Stomach (tissue), 9 donors: ENCODE data around the gene DPH6. TPM values are rescaled to one million over a fixed set of nuclear protein-coding genes. Genes with fewer than 3 reads are reported as not detected.

Experiments used
- DNase-seq, 2 donors: peaks; one replicate each; pipeline versions ENCODE4 v3.0.0 to v3.0.0-alpha.2; 2013 to 2019
- H3K27ac ChIP-seq, 5 donors: fragments of 200-600 bp in 4 of 5; sonication (generic) in 4 of 5; one replicate each; pipeline ENCODE4 v1.5.1; 2013 to 2019; ENCODE audit warnings: mild to moderate bottlenecking in 1 of 5, moderate library complexity in 1 of 5
- H3K27me3 ChIP-seq, 3 donors: fragments of 200-600 bp; sonication (generic); one replicate each; pipeline ENCODE4 v1.5.1; 2017 to 2019; ENCODE audit warnings: mixed run types in 1 of 3
- H3K36me3 ChIP-seq, 4 donors: fragments of 200-600 bp; sonication (generic); 1 replicate in 3 of 4; 2 replicates in 1 of 4; pipeline ENCODE4 v1.5.1; 2016 to 2019
- H3K4me1 ChIP-seq, 4 donors: fragments of 200-600 bp; sonication (generic); one replicate each; pipeline ENCODE4 v1.5.1; 2016 to 2019
- H3K4me3 ChIP-seq, 4 donors: fragments of 200-600 bp; sonication (generic) in 3 of 4; one replicate each; pipeline ENCODE4 v1.5.1; 2016 to 2019; ENCODE audit warnings: mild to moderate bottlenecking in 1 of 4
- H3K9me3 ChIP-seq, 4 donors: fragments of 200-600 bp; sonication (generic); one replicate each; pipeline ENCODE4 v1.5.1; 2016 to 2019
- EP300 ChIP-seq: sonication (generic); formaldehyde crosslinking; IDR thresholded peaks from one replicate; pipeline ENCODE4 v1.6.1; 2017; ENCODE audit warnings: antibody characterized with exemption
- POLR2A ChIP-seq, 4 donors: fragments of 450-650 bp; IDR thresholded peaks; one replicate each; pipeline ENCODE4 v1.6.1; 2016; ENCODE audit warnings: antibody characterized with exemption in 4 of 4, control low read depth in 2 of 4, mild to moderate bottlenecking in 1 of 4, moderate library complexity in 1 of 4
- POLR2AphosphoS5 ChIP-seq, 3 donors: sonication (generic); formaldehyde crosslinking; IDR thresholded peaks; one replicate each; pipeline ENCODE4 v1.6.1; 2016; ENCODE audit warnings: antibody characterized with exemption in 3 of 3
- WGBS, 5 donors: extraction: QIAGEN DNeasy Blood & Tissue Kit in 3 of 5; methylation state at CpG; one replicate each; pipeline versions ENCODE4 v1.1.5 to v1.1.7; 2013 to 2018; 5-methylcytosine and 5-hydroxymethylcytosine counted together
- intact Hi-C: fragments of 100-400 bp; cut with DNase I; formaldehyde crosslinking; loops from one replicate; pipeline ENCODE4 v1.15.1; 2023; ENCODE audit warnings: low total_unique reads
- polyA plus RNA-seq, 3 donors: library from polyadenylated mRNA; stranded (reverse); fragments of 200-250 nt; gene quantifications; one replicate each; pipeline ENCODE4 v1.2.3, GENCODE V29; 2013
- total RNA-seq, 5 donors: library from RNA; depleted of rRNA; stranded (reverse); fragments of >200 nt; gene quantifications; one replicate each; pipeline versions ENCODE4 v1.1.0 to v1.2.3, GENCODE V29; 2014 to 2016
- TF ChIP-seq, protein P1 (sequence below), 7 experiments: fragments of 450-650 bp in 4 of 7; fragments of 200-600 bp in 3 of 7; sonication (generic) in 3 of 7; IDR thresholded peaks; one replicate each; pipeline ENCODE4 v1.5.1; 2016 to 2019; ENCODE audit warnings: antibody characterized with exemption in 7 of 7, control low read depth in 2 of 7, mild to moderate bottlenecking in 1 of 7
- donor health status: healthy with polysubstance abuse.
- donor health status: Bipolar disorder and iron deficiency.
- donor health status: healthy.

Gene DPH6
- total and polyA plus RNA-seq, 8 donors: 6.1 to 52.3 (median 17.7) TPM

DNA sequence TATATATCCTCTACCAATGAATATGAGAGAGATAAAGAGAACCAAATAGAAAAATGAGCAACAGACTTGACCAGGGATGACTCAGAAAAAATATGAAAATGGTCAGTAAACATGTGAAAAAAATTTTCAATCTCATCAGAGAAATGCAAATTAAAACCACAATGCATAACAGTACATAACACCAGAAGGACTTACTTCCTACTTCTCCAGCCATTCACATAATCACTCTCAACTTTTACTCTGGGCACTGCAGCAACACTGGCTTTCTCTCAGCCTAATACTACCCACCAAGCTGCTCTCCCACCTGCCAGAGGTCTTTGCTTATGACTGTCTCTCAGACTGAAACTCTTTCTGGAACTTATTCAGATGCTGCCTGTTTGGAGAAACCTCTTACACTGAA, 49.4 kb downstream of the DPH6 start:
- Histone ChIP-seq H3K4me3 (no peak overlapping the region), H3K9me3 (no peaks in the 10 kb centered on the region), H3K4me1 (peaks cover 0 to 13% (median 5%) of the 10 kb centered on the region in 4 donors), H3K27ac (no peak overlapping the region), H3K27me3 (no peaks in the 10 kb centered on the region), H3K36me3 (no peaks in the 10 kb centered on the region)
- intact Hi-C loops: no loop called here
- TF ChIP-seq POLR2A (IDR thresholded peaks at IDR 0.05) (no peak), EP300 (no peak)
- TF ChIP-seq, protein P1, sequence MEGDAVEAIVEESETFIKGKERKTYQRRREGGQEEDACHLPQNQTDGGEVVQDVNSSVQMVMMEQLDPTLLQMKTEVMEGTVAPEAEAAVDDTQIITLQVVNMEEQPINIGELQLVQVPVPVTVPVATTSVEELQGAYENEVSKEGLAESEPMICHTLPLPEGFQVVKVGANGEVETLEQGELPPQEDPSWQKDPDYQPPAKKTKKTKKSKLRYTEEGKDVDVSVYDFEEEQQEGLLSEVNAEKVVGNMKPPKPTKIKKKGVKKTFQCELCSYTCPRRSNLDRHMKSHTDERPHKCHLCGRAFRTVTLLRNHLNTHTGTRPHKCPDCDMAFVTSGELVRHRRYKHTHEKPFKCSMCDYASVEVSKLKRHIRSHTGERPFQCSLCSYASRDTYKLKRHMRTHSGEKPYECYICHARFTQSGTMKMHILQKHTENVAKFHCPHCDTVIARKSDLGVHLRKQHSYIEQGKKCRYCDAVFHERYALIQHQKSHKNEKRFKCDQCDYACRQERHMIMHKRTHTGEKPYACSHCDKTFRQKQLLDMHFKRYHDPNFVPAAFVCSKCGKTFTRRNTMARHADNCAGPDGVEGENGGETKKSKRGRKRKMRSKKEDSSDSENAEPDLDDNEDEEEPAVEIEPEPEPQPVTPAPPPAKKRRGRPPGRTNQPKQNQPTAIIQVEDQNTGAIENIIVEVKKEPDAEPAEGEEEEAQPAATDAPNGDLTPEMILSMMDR (IDR thresholded peaks at IDR 0.05): no peak
- no peak for DNase-seq

DNA sequence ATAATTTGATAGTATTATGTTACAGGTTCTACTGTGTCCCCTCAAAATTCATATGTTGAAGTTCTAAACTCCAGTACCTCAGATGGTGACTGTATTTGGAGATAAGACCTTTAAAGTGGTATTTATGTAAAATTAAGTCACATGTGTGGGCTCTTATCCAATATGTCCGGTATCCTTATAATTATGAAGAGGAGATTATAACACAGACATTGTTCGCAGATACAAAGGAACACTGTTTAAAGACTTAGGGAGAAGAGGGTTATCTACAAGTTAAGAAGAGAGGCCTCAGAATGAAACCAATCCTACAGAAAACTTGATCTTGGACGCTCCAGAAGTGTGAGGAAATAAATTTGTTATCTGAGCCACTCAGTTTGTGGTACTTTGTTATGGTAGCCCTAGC, 50.9 kb downstream of the DPH6 start:
- Histone ChIP-seq H3K9me3 (no peaks in the 10 kb centered on the region), H3K4me3 (no peak overlapping the region), H3K27me3 (no peaks in the 10 kb centered on the region), H3K36me3 (no peaks in the 10 kb centered on the region), H3K4me1 (peaks cover 0 to 13% (median 5%) of the 10 kb centered on the region in 4 donors), H3K27ac (no peak overlapping the region)
- no peak for DNase-seq
- no peak for TF ChIP-seq POLR2AphosphoS5 (IDR thresholded peaks at IDR 0.05)
- intact Hi-C loops: no loop called here
- WGBS, 5 donors: 47 to 73% (median 60%) methylated on average over 3 of the region's 3 CpGs

DNA sequence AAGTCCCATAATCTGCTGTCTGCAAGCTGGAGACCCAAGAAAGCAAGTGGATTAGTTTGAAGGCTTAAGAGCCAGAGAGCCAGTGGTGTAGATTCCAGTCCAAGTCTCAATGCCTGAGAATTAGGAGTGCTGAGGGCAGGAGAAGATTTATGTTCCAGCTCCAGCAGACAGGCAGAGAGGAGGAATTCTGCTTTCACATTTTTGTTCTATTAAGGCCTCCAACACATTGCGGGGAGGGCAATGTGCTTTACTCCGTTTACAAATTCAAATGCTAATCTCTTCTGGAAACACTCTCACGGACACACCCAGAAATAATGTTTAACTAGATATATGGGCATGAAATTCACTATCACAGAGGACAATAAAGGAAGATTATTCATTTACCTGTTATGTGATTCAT, 54.0 kb downstream of the DPH6 start:
- DNase-seq: peak in 1 of 2 donors; percentile 16
- TF ChIP-seq POLR2A (IDR thresholded peaks at IDR 0.05) (no peak), EP300 (no peak), POLR2AphosphoS5 (IDR thresholded peaks at IDR 0.05) (no peak)
- TF ChIP-seq, protein P1 (IDR thresholded peaks at IDR 0.05): no peak
- WGBS, 5 donors: 22 to 46% (median 32%) methylated on average over 3 of the region's 3 CpGs
- Histone ChIP-seq H3K4me3 (no peak overlapping the region), H3K27me3 (no peaks in the 10 kb centered on the region), H3K27ac (no peak overlapping the region), H3K4me1 (peaks cover 0 to 13% (median 5%) of the 10 kb centered on the region in 4 donors), H3K36me3 (peaks cover 0 to 8% (median 6%) of the 10 kb centered on the region in 4 donors), H3K9me3 (peaks cover 0 to 14% (median 3%) of the 10 kb centered on the region in 4 donors)
- intact Hi-C loops: no loop called here

GRCh38 chr15:35491173-35491572, 54.8 kb downstream of the DPH6 start:
- intact Hi-C loops: no loop called here
- Histone ChIP-seq H3K27ac (no peak overlapping the region), H3K27me3 (no peaks in the 10 kb centered on the region), H3K4me1 (peaks cover 0 to 13% (median 5%) of the 10 kb centered on the region in 4 donors), H3K36me3 (peaks cover 0 to 12% (median 8%) of the 10 kb centered on the region in 4 donors), H3K9me3 (peaks cover 0 to 21% (median 7%) of the 10 kb centered on the region in 4 donors), H3K4me3 (no peak overlapping the region)
- TF ChIP-seq, protein P1 (IDR thresholded peaks at IDR 0.05): no peak
- TF ChIP-seq POLR2A (IDR thresholded peaks at IDR 0.05): no peak
- TF ChIP-seq EP300: no peak
- no peak for TF ChIP-seq POLR2AphosphoS5 (IDR thresholded peaks at IDR 0.05)
- WGBS, 5 donors: 76 to 99% (median 95%) methylated on average over 3 of the region's 3 CpGs
- DNase-seq: no peak

DNA sequence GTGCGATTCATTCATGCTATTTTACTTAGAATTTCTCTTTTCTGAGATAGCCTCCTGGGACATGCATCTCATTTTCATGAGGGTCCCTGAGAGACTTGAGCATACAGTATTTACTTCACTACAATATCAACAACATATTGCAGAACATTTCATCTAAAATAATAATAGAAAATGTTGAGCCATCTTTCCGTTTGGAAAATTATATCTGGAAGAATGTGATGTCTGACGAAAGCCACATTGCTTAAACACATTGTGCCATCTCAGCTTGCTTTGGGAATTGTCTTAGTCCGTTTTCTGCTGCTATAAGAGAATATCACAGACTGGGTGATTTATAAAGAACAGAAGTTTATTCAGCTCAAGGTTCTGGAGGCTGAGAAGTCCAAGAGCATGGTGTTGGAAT, 55.5 kb downstream of the DPH6 start:
- Histone ChIP-seq H3K9me3 (peaks cover 0 to 22% (median 8%) of the 10 kb centered on the region in 4 donors), H3K4me1 (peaks cover 0 to 13% (median 5%) of the 10 kb centered on the region in 4 donors), H3K4me3 (no peak overlapping the region), H3K36me3 (peaks cover 0 to 12% (median 8%) of the 10 kb centered on the region in 4 donors), H3K27ac (no peak overlapping the region), H3K27me3 (no peaks in the 10 kb centered on the region)
- DNase-seq: no peak
- intact Hi-C loops: no loop called here
- TF ChIP-seq, protein P1 (IDR thresholded peaks at IDR 0.05): no peak
- no peak for TF ChIP-seq EP300
- 86 to 96% (median 94%) methylated on average over 4 of the region's 4 CpGs for WGBS, 5 donors
